ENCODE data around the gene MIF.

DNA sequence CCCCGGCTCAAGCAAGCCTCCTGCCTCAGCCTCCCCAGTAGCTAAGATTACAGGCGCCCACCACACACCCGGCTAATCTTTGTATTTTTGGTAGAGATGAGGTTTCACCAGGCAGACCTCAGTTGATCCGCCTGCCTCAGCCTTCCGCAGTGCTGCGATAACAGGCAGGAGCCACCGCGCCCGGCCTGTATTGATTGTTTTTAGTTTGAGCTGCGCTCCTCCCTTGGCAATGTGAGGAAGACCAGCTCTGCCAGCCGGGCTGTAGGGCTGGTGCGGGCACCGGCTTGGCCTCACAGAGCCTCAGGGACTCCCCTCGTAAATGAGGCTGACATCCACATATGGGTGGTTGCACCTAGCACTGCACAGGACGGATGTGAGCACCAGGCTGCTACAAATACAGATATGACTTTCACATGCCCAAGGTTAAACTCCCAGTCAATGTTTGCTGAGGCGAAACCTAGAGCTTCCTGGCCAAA is 44.0 kb upstream of the MIF start:
- TF ChIP-seq CTCF (IDR thresholded peaks at IDR 0.05) = no peak
- TF ChIP-seq POLR2A (IDR thresholded peaks at IDR 0.05) = no peak
- no peak for TF ChIP-seq POLR2AphosphoS5 (IDR thresholded peaks at IDR 0.05)
- no peak for TF ChIP-seq EP300 (IDR thresholded peaks at IDR 0.05)
